OCI-LY7 (cell line): ENCODE results near the gene CSDE1. TPM values are rescaled to one million over a fixed set of nuclear protein-coding genes. Genes with fewer than 3 reads are reported as not detected.

ENCODE experiments used
- BruUV-seq: library from RNA; stranded (reverse); fragments of 400-500 nt; replicated peaks from 2 replicates; lab custom pipeline; 2021; lab: Mats Ljungman, UMichigan
- CTCF ChIA-PET: fragments of 300-600 bp; sonication (Branson Sonifier 250); formaldehyde crosslinking; loops from one replicate; lab custom pipeline; 2022; ENCODE audit warnings: antibody characterized with exemption; ENCODE audit not compliant: unreplicated experiment; lab: Charles Lee
- POLR2A ChIA-PET: fragments of 300-600 bp; sonication (Branson Sonifier 250); formaldehyde crosslinking; loops from one replicate; lab custom pipeline; 2022; ENCODE audit warnings: antibody characterized with exemption; lab: Charles Lee
- DNase-seq: peaks from one replicate; pipeline ENCODE4 v3.0.0-alpha.2; 2015; ENCODE audit warnings: low spot score
- H2AFZ ChIP-seq: fragments of 200-600 bp; sonication (generic), shearing (Covaris generic); 2 replicates; pipeline ENCODE4 v1.6.1; 2014; ENCODE audit warnings: mild to moderate bottlenecking, antibody characterized with exemption, low read length, moderate library complexity
- H3K27ac ChIP-seq: fragments of 200-600 bp; sonication (generic); 2 replicates; pipeline ENCODE4 v1.5.1; 2014; ENCODE audit warnings: mixed run types, low read depth, mild to moderate bottlenecking, moderate library complexity, low read length, inconsistent platforms; ENCODE audit not compliant: poor library complexity, severe bottlenecking
- H3K36me3 ChIP-seq: fragments of 200-600 bp; sonication (generic); 2 replicates; pipeline ENCODE4 v1.6.1; 2014; ENCODE audit warnings: mild to moderate bottlenecking, antibody characterized with exemption, low read length, moderate library complexity, mixed read lengths; ENCODE audit not compliant: insufficient read depth
- H3K4me1 ChIP-seq: fragments of 200-600 bp; sonication (generic); 2 replicates; pipeline ENCODE4 v1.5.1; 2014; ENCODE audit warnings: mild to moderate bottlenecking, low read length; ENCODE audit not compliant: insufficient read depth, poor library complexity, severe bottlenecking
- H3K4me2 ChIP-seq: fragments of 200-600 bp; sonication (generic); 2 replicates; pipeline ENCODE4 v1.6.1; 2014; ENCODE audit warnings: mild to moderate bottlenecking, low read length
- H3K4me3 ChIP-seq: fragments of 200-600 bp; sonication (generic); 2 replicates; pipeline ENCODE4 v1.5.1; 2014; ENCODE audit warnings: mild to moderate bottlenecking, low read depth, low read length; ENCODE audit not compliant: poor library complexity, severe bottlenecking
- H3K79me2 ChIP-seq: fragments of 200-600 bp; sonication (generic); 2 replicates; pipeline ENCODE4 v1.6.1; 2016; ENCODE audit warnings: low read depth, mild to moderate bottlenecking, low read length, moderate library complexity, mixed read lengths; ENCODE audit not compliant: insufficient read depth
- H3K9me2 ChIP-seq: fragments of 200-600 bp; sonication (generic); 2 replicates; pipeline ENCODE4 v1.6.1; 2016; ENCODE audit warnings: mild to moderate bottlenecking, low read length, mixed read lengths; ENCODE audit not compliant: insufficient read depth
- H3K9me3 ChIP-seq: fragments of 200-600 bp; sonication (generic); 2 replicates; pipeline ENCODE4 v1.6.1; 2014; ENCODE audit warnings: mild to moderate bottlenecking, mixed run types, low read length, mixed read lengths
- H4K20me1 ChIP-seq: fragments of 200-600 bp; sonication (generic); 2 replicates; pipeline ENCODE4 v1.6.1; 2014; ENCODE audit warnings: mild to moderate bottlenecking, antibody characterized with exemption, low read length, moderate library complexity, mixed read lengths; ENCODE audit not compliant: insufficient read depth
- EZH2phosphoT487 ChIP-seq: fragments of 200-600 bp; sonication (generic); IDR thresholded peaks from 2 replicates; pipeline ENCODE4 v1.6.1; 2018; ENCODE audit warnings: low read depth, borderline replicate concordance, mild to moderate bottlenecking, mixed run types, antibody characterized with exemption, low read length, moderate library complexity, mixed read lengths
- intact Hi-C: fragments of 100-400 bp; cut with micrococcal nuclease; formaldehyde crosslinking; loops from one replicate; pipeline ENCODE4 v1.10.0; 2022; ENCODE audit not compliant: unreplicated experiment
- total RNA-seq, 2 experiments: library from RNA; depleted of rRNA in 1 of 2; stranded (reverse); fragments of >200 nt in 1 of 2; shearing (Covaris generic) in 1 of 2; gene quantifications; 2 replicates each; pipeline ENCODE4 v1.2.3, GENCODE V29; 2014 to 2022
- TF ChIP-seq, protein P1 (sequence below): fragments of 200-600 bp; sonication (generic); conservative IDR thresholded peaks from 2 replicates; pipeline ENCODE4 v1.5.1; 2014; ENCODE audit warnings: mild to moderate bottlenecking, antibody characterized with exemption, low read length, moderate library complexity, mixed read lengths

CSDE1 gene
- total RNA-seq, 2 experiments from 2014 or later, result 177 to 426 TPM

DNA sequence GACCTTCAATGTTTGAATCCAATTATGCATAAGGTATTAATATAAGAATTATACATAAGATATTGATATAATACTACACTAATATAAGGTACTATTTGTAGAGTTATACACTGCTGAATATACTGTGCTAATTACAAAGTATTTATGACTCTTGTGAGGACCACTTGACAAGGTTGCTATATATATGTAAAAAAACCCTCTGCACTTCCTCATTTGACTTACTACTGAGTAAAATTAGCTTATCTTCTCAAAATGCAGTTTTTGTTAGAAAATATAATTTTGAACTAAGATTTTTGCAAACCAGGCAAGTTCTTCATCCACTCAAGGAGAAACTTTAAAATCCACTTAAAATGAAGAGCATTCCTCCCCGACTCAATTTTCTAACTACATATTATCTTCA lies 14.2 kb upstream of the CSDE1 start:
- no peak for DNase-seq
- Histone ChIP-seq H3K4me2 (no peak overlapping the region), H3K79me2 (no peaks in the 10 kb centered on the region), H3K9me2 (no peaks in the 10 kb centered on the region), H4K20me1 (no peaks in the 10 kb centered on the region), H2AFZ (no peak overlapping the region), H3K4me1 (no peaks in the 10 kb centered on the region), H3K9me3 (no peaks in the 10 kb centered on the region), H3K27ac (no peak overlapping the region), H3K36me3 (peaks cover 62% of the 10 kb centered on the region), H3K4me3 (no peak overlapping the region)
- ChIA-PET POLR2A (interaction anchor here (0.6 kb wide), 1 partner anchor 718 kb away, joined by 3 read pairs; no protein-coding TSS in a partner anchor), CTCF (no interaction called here)
- intact Hi-C loops, result no loop called here
- TF ChIP-seq, protein P1, sequence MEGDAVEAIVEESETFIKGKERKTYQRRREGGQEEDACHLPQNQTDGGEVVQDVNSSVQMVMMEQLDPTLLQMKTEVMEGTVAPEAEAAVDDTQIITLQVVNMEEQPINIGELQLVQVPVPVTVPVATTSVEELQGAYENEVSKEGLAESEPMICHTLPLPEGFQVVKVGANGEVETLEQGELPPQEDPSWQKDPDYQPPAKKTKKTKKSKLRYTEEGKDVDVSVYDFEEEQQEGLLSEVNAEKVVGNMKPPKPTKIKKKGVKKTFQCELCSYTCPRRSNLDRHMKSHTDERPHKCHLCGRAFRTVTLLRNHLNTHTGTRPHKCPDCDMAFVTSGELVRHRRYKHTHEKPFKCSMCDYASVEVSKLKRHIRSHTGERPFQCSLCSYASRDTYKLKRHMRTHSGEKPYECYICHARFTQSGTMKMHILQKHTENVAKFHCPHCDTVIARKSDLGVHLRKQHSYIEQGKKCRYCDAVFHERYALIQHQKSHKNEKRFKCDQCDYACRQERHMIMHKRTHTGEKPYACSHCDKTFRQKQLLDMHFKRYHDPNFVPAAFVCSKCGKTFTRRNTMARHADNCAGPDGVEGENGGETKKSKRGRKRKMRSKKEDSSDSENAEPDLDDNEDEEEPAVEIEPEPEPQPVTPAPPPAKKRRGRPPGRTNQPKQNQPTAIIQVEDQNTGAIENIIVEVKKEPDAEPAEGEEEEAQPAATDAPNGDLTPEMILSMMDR, result no peak
- TF ChIP-seq EZH2phosphoT487, result no peak
- BruUV-seq, result no TSS peak

DNA sequence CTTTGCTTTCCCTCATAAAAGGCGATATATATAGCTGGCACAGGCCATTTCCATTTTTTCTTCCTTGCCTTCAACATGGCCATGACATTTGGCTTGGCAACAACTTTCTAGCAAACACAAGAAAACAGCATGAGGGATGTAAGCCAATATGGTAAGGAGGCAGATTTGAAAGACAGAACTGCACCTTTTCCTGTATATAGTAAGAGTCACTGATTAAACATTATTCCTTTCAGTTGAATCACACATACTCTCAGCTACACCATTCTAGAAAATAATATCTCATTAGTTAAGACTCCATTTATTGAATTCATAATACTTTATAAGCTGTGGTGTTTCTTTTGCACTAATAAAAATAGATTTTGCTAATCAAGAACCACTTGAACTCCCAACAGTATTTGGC lies 13.2 kb upstream of the CSDE1 start:
- Histone ChIP-seq H3K4me3 (no peak overlapping the region), H2AFZ (no peak overlapping the region), H3K4me2 (no peak overlapping the region), H3K79me2 (no peaks in the 10 kb centered on the region), H4K20me1 (no peaks in the 10 kb centered on the region), H3K36me3 (peaks cover 55% of the 10 kb centered on the region), H3K9me2 (no peaks in the 10 kb centered on the region), H3K4me1 (no peaks in the 10 kb centered on the region), H3K27ac (no peak overlapping the region), H3K9me3 (no peaks in the 10 kb centered on the region)
- ChIA-PET POLR2A (no interaction called here), CTCF (no interaction called here)
- no TSS peak for BruUV-seq
- TF ChIP-seq EZH2phosphoT487, result no peak
- TF ChIP-seq, protein P1, result no peak
- intact Hi-C loops, result no loop called here
- DNase-seq, result no peak

DNA sequence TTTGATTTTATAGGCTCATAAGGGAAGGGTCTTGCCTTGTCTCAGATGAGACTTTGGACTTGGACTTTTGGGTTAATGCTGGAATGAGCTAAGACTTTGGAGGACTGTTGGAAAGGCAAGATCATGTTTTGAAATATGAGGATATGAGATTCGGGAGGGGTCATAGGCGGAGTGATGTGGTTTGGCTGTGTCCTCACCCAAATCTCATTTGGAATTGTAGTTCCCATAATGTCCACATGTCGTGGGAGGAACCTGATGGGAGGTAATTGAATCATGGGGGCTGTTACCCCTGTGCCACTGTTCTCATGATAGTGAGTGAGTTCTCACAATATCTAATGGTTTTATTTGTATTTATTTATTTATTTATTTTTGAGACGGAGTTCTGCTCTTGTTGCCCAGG lies 6.9 kb upstream of the CSDE1 start:
- Histone ChIP-seq H3K27ac (no peak overlapping the region), H3K9me2 (no peaks in the 10 kb centered on the region), H3K4me3 (no peak overlapping the region), H3K9me3 (no peaks in the 10 kb centered on the region), H4K20me1 (no peaks in the 10 kb centered on the region), H2AFZ (no peak overlapping the region), H3K79me2 (no peaks in the 10 kb centered on the region), H3K4me2 (no peak overlapping the region), H3K36me3 (0 out of 2 replicates have a peak, but pooled peaks cover 1% of the 10 kb centered on the region), H3K4me1 (no peaks in the 10 kb centered on the region)
- intact Hi-C loops, result no loop called here
- no TSS peak for BruUV-seq
- TF ChIP-seq, protein P1, result no peak
- no peak for TF ChIP-seq EZH2phosphoT487
- ChIA-PET CTCF (no interaction called here), POLR2A (interaction anchor here (0.6 kb wide), 1 partner anchor 1602 kb away, joined by 5 read pairs; no protein-coding TSS in a partner anchor)
- peak; percentile 8 for DNase-seq
